Panc1 (cell line): ENCODE data around the gene SPRY1.

Experiments used
- CTCF ChIP-seq: fragments of 450-650 bp; IDR thresholded peaks from 2 replicates; pipeline ENCODE4 v1.5.1; 2017; ENCODE audit warnings: mild to moderate bottlenecking
- POLR2AphosphoS5 ChIP-seq: IDR thresholded peaks from 2 replicates; pipeline ENCODE4 v1.6.1; 2012; ENCODE audit warnings: mild to moderate bottlenecking, low read depth, low read length, moderate library complexity
- REST ChIP-seq, 2 experiments: IDR thresholded peaks; 2 replicates each; pipeline ENCODE4 v1.6.1; 2011 to 2012; ENCODE audit warnings: low read depth in 2 of 2, control low read depth in 1 of 2, low read length in 1 of 2, mild to moderate bottlenecking in 1 of 2, moderate library complexity in 1 of 2; ENCODE audit not compliant: insufficient read depth in 1 of 2
- SIN3A ChIP-seq: IDR thresholded peaks from 2 replicates; pipeline ENCODE4 v1.6.1; 2012; ENCODE audit warnings: low read depth, mild to moderate bottlenecking, low read length, moderate library complexity, borderline replicate concordance; ENCODE audit not compliant: insufficient read depth
- TCF7L2 ChIP-seq: IDR thresholded peaks from 2 replicates; pipeline ENCODE4 v1.6.1; 2011; ENCODE audit warnings: mild to moderate bottlenecking, low read depth, low read length, inconsistent platforms

GRCh38 chr4:123421937-123422781, 25.6 kb downstream of the SPRY1 start:
- no peak for TF ChIP-seq CTCF
- no peak for TF ChIP-seq POLR2AphosphoS5
- TF ChIP-seq REST (IDR thresholded peaks at IDR 0.05; ENCODE audit: insufficient read depth in 1 of 2, low read depth in 2 of 2, low read length in 1 of 2) = no peak
- TF ChIP-seq SIN3A = no peak
- no peak for TF ChIP-seq TCF7L2
